ENCODE measurements around the gene GNPTAB.

GNPTAB gene

GRCh38 chr12:101759396-101760047, 71.2 kb downstream of the GNPTAB start:
- TF ChIP-seq, protein P1, sequence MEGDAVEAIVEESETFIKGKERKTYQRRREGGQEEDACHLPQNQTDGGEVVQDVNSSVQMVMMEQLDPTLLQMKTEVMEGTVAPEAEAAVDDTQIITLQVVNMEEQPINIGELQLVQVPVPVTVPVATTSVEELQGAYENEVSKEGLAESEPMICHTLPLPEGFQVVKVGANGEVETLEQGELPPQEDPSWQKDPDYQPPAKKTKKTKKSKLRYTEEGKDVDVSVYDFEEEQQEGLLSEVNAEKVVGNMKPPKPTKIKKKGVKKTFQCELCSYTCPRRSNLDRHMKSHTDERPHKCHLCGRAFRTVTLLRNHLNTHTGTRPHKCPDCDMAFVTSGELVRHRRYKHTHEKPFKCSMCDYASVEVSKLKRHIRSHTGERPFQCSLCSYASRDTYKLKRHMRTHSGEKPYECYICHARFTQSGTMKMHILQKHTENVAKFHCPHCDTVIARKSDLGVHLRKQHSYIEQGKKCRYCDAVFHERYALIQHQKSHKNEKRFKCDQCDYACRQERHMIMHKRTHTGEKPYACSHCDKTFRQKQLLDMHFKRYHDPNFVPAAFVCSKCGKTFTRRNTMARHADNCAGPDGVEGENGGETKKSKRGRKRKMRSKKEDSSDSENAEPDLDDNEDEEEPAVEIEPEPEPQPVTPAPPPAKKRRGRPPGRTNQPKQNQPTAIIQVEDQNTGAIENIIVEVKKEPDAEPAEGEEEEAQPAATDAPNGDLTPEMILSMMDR (IDR thresholded peaks at IDR 0.05; ENCODE audit: borderline replicate concordance, insufficient read depth, low read depth, low read length) = peak; percentile 65; the same call in 1 of the 2 replicates
- no peak overlapping the region for H3K4me3 ChIP-seq (ENCODE audit: low read depth, low read length)

GRCh38 chr12:101750152-101750551, 80.6 kb downstream of the GNPTAB start:
- TF ChIP-seq, protein P1 (IDR thresholded peaks at IDR 0.05; ENCODE audit: borderline replicate concordance, insufficient read depth, low read depth, low read length) = no peak

DNA sequence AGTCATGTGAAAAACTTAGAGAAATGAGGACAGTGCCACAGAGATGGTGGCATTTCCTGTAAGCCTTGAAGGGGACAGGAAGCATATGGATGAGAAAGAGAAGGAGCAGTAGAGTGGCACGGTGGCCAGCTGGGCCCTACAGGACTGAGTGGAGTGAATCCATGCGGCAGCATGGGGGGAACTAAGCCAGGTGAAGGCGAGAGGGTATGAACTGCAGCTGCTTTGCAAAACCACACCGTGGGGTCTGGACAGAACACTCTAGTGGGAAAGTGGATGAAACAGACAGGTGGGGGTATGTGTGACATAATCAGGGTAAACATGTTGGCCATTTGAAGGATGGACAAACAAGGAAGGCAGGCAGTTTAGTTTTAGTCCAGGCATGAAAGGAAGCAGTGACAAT, 81.1 kb downstream of the GNPTAB start:
- TF ChIP-seq, protein P1 (IDR thresholded peaks at IDR 0.05; ENCODE audit: borderline replicate concordance, insufficient read depth, low read depth, low read length) = no peak

More at GRCh38 chr12:101750152-101750551, 80.6 kb downstream of the GNPTAB start:
- no peak overlapping the region for H3K4me3 ChIP-seq (ENCODE audit: low read depth, low read length)

GRCh38 chr12:101748907-101749306, 81.9 kb downstream of the GNPTAB start:
- TF ChIP-seq, protein P1 (IDR thresholded peaks at IDR 0.05; ENCODE audit: borderline replicate concordance, insufficient read depth, low read depth, low read length) = no peak
- H3K4me3 ChIP-seq (ENCODE audit: low read depth, low read length) = no peak overlapping the region

More for the DNA sequence above, 81.1 kb downstream of the GNPTAB start:
- no peak overlapping the region for H3K4me3 ChIP-seq (ENCODE audit: low read depth, low read length)

DNA sequence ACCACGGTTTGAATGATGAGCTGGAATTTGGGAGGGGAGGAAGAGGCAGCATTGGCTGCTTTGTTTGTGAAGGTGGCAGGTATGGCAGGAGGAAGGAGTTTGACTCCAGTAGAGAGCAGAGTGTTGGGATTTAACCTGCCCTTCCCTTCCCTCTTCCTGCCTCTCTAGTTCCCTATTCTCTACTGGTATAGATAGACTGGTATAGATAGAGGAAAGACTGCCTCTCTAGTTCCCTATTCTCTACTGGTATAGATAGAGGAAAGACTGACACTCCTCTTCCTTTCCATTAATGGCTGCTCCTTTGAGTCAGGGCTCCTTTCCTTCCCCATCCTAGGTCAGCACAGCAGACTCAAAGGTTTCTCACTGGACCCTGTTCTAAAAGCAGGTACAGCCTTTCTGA, 83.1 kb downstream of the GNPTAB start:
- H3K4me3 ChIP-seq (ENCODE audit: low read depth, low read length) = no peak overlapping the region
- TF ChIP-seq, protein P1 (IDR thresholded peaks at IDR 0.05; ENCODE audit: borderline replicate concordance, insufficient read depth, low read depth, low read length) = no peak

GRCh38 chr12:101746661-101747060, 84.1 kb downstream of the GNPTAB start:
- TF ChIP-seq, protein P1 (IDR thresholded peaks at IDR 0.05; ENCODE audit: borderline replicate concordance, insufficient read depth, low read depth, low read length) = no peak
- no peak overlapping the region for H3K4me3 ChIP-seq (ENCODE audit: low read depth, low read length)

DNA sequence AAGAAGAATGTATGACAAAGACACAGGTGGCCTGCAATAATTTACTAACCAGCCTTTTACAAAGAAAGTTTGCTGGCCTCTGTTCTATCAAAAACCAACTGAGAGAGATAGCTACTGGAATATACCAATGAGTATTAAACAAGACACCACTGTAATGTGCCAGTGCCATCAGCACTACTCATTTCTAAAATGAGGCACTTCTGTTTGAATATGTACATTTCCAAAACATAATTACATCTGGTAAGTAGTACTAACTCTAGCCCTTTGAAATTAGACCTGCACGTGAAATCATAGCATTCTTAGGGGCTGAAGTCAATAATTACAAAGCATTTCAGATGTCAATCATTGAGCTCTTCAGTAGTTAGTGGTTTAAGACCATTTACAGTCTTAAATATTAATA, 84.6 kb downstream of the GNPTAB start:
- H3K4me3 ChIP-seq (ENCODE audit: low read depth, low read length) = no peak overlapping the region
- TF ChIP-seq, protein P1 (IDR thresholded peaks at IDR 0.05; ENCODE audit: borderline replicate concordance, insufficient read depth, low read depth, low read length) = no peak

All from GM12875 (cell line).